Mesodermal cell (in vitro differentiated cells): ENCODE data around the gene GNAS-AS1.
"Not testable (repeated sequence)": the region's sequence is repeated elsewhere in the genome, so short reads cannot be mapped to it uniquely, and the experiment has no call there.

ENCODE experiments used
- H3K27ac ChIP-seq: 2 replicates; pipeline ENCODE4 v1.7.0; 2013; ENCODE audit warnings: mild to moderate bottlenecking, low read depth, low read length, moderate library complexity; ENCODE audit not compliant: severe bottlenecking
- H3K36me3 ChIP-seq: 2 replicates; pipeline ENCODE4 v1.7.1; 2013; ENCODE audit warnings: mild to moderate bottlenecking, low read length, moderate library complexity; ENCODE audit not compliant: control insufficient read depth, insufficient read depth
- H3K4me1 ChIP-seq: one replicate; pipeline ENCODE4 v1.7.1; 2013; ENCODE audit warnings: mild to moderate bottlenecking, low read length; ENCODE audit not compliant: insufficient read depth, control insufficient read depth, poor library complexity, severe bottlenecking
- H3K4me3 ChIP-seq: 2 replicates; pipeline ENCODE4 v1.7.0; 2013; ENCODE audit warnings: low read length, control low read depth, mild to moderate bottlenecking; ENCODE audit not compliant: insufficient read depth, poor library complexity, severe bottlenecking; ENCODE audit errors: extremely low read depth
- H3K9me3 ChIP-seq: 2 replicates; pipeline ENCODE4 v1.7.1; 2013; ENCODE audit warnings: mild to moderate bottlenecking, low read length, moderate library complexity; ENCODE audit not compliant: control insufficient read depth
- WGBS, 2 experiments: methylation state at CpG; one replicate each; pipeline ENCODE4 v1.1.5; 2013; ENCODE audit warnings: missing lambda C conversion rate in 2 of 2; ENCODE audit not compliant: insufficient coverage in 2 of 2; 5-methylcytosine and 5-hydroxymethylcytosine counted together

The GNAS-AS1 gene

GRCh38 chr20:58829531-58829941, 21.2 kb downstream of the GNAS-AS1 start:
- H3K27ac ChIP-seq = no peak overlapping the region
- 93 to 97% methylated on average over 5 to 6 of the region's 6 CpGs for WGBS, 2 experiments
- peaks cover 27% of the 10 kb centered on the region for H3K4me1 ChIP-seq

GRCh38 chr20:58828804-58829203, 21.9 kb downstream of the GNAS-AS1 start:
- Histone ChIP-seq H3K4me1 (peaks cover 19% of the 10 kb centered on the region), H3K36me3 (peaks cover 29% of the 10 kb centered on the region)
- H3K9me3 ChIP-seq, H3K4me3 ChIP-seq, H3K27ac ChIP-seq: not testable (repeated sequence)
- 88% methylated on average over 1 of the region's 5 CpGs; no CpG with 5 or more reads in 1 of the 2 experiments for WGBS, 2 experiments

More at GRCh38 chr20:58829531-58829941, 21.2 kb downstream of the GNAS-AS1 start:
- no peaks in the 10 kb centered on the region for H3K9me3 ChIP-seq
- H3K4me3 ChIP-seq = no peak overlapping the region
- H3K36me3 ChIP-seq = peaks cover 27% of the 10 kb centered on the region

- H3K4me3 ChIP-seq = no peak overlapping the region
- H3K36me3 ChIP-seq = peaks cover 35% of the 10 kb centered on the region
- no peaks in the 10 kb centered on the region for H3K9me3 ChIP-seq
- no peak overlapping the region for H3K27ac ChIP-seq
- peaks cover 14% of the 10 kb centered on the region for H3K4me1 ChIP-seq
- WGBS, 2 experiments = 60% methylated on average over 1 of the region's 2 CpGs; no CpG with 5 or more reads in 1 of the 2 experiments
Observed at GRCh38 chr20:58828136-58828535, 22.6 kb downstream of the GNAS-AS1 start.

GRCh38 chr20:58826271-58826670, 24.4 kb downstream of the GNAS-AS1 start:
- H3K4me3 ChIP-seq = no peak overlapping the region
- WGBS, 2 experiments = 78% methylated on average over 2 of the region's 5 CpGs; no CpG with 5 or more reads in 1 of the 2 experiments
- no peaks in the 10 kb centered on the region for H3K9me3 ChIP-seq
- no peak overlapping the region for H3K27ac ChIP-seq
- H3K36me3 ChIP-seq = peaks cover 54% of the 10 kb centered on the region
- peaks cover 5% of the 10 kb centered on the region for H3K4me1 ChIP-seq

GRCh38 chr20:58825450-58825849, 25.3 kb downstream of the GNAS-AS1 start:
- WGBS, 2 experiments = 95% methylated on average over 5 of the region's 6 CpGs
- Histone ChIP-seq H3K27ac (no peak overlapping the region), H3K36me3 (peaks cover 57% of the 10 kb centered on the region), H3K4me3 (no peak overlapping the region), H3K9me3 (no peaks in the 10 kb centered on the region), H3K4me1 (peaks cover 5% of the 10 kb centered on the region)

GRCh38 chr20:58824843-58825242, 25.9 kb downstream of the GNAS-AS1 start:
- H3K9me3 ChIP-seq = no peaks in the 10 kb centered on the region
- no peak overlapping the region for H3K27ac ChIP-seq
- peaks cover 5% of the 10 kb centered on the region for H3K4me1 ChIP-seq
- H3K4me3 ChIP-seq = no peak overlapping the region
- peaks cover 57% of the 10 kb centered on the region for H3K36me3 ChIP-seq
- 90 to 91% methylated on average over 2 to 6 of the region's 8 CpGs for WGBS, 2 experiments

GRCh38 chr20:58822748-58823730, 27.7 kb downstream of the GNAS-AS1 start:
- Histone ChIP-seq H3K4me1 (peaks cover 6% of the 10 kb centered on the region), H3K36me3 (peaks cover 63% of the 10 kb centered on the region), H3K9me3 (no peaks in the 10 kb centered on the region), H3K4me3 (no peak overlapping the region), H3K27ac (no peak overlapping the region)
- 96% methylated on average over 24 to 25 of the region's 26 CpGs for WGBS, 2 experiments

- no peak overlapping the region for H3K27ac ChIP-seq
- no peak overlapping the region for H3K4me3 ChIP-seq
- peaks cover 6% of the 10 kb centered on the region for H3K4me1 ChIP-seq
- WGBS, 2 experiments = 78 to 95% methylated on average over 4 to 7 of the region's 8 CpGs
- H3K9me3 ChIP-seq = no peaks in the 10 kb centered on the region
- peaks cover 66% of the 10 kb centered on the region for H3K36me3 ChIP-seq
Observed at GRCh38 chr20:58822149-58822548, 28.6 kb downstream of the GNAS-AS1 start.

GRCh38 chr20:58820515-58820914, 30.2 kb downstream of the GNAS-AS1 start:
- 100% methylated on average over 4 to 6 of the region's 6 CpGs for WGBS, 2 experiments
- not testable (repeated sequence) for H3K4me3 ChIP-seq, H3K4me1 ChIP-seq, H3K27ac ChIP-seq, H3K9me3 ChIP-seq
- peaks cover 61% of the 10 kb centered on the region for H3K36me3 ChIP-seq

GRCh38 chr20:58819921-58820320, 30.8 kb downstream of the GNAS-AS1 start:
- no peak overlapping the region for H3K4me3 ChIP-seq
- peaks cover 55% of the 10 kb centered on the region for H3K36me3 ChIP-seq
- no peak overlapping the region for H3K27ac ChIP-seq
- 96 to 98% methylated on average over 8 to 13 of the region's 13 CpGs for WGBS, 2 experiments
- no peaks in the 10 kb centered on the region for H3K9me3 ChIP-seq
- peaks cover 6% of the 10 kb centered on the region for H3K4me1 ChIP-seq
